SK-N-SH (cell line): ENCODE results near the gene CCDC69.

Experiments
- CTCF ChIP-seq: fragments of 200-600 bp; sonication (generic); IDR thresholded peaks from 2 replicates; pipeline ENCODE4 v1.6.1; 2017; ENCODE audit warnings: antibody characterized with exemption, mild to moderate bottlenecking, moderate library complexity
- PBX3 ChIP-seq: IDR thresholded peaks from 2 replicates; pipeline ENCODE4; 2012
- POLR2AphosphoS5 ChIP-seq: IDR thresholded peaks from 2 replicates; pipeline ENCODE4 v1.6.1; 2012; ENCODE audit warnings: low read depth, low read length

- TF ChIP-seq POLR2AphosphoS5 (no peak), PBX3 (no peak), CTCF (no peak)
These were observed 52.4 kb downstream of the CCDC69 start for GRCh38 chr5:151171529-151171928.
